ENCODE measurements around the gene NUP98. TPM values are rescaled to one million over a fixed set of nuclear protein-coding genes. Genes with fewer than 3 reads are reported as not detected.
A peak's percentile ranks its signal among the peaks of the same experiment; 100 is the strongest.
"Not testable (repeated sequence)": the region's sequence is repeated elsewhere in the genome, so short reads cannot be mapped to it uniquely, and the experiment has no call there.

The NUP98 gene
- total RNA-seq, 1 donor from 2014 or later, result 75.2 TPM

DNA sequence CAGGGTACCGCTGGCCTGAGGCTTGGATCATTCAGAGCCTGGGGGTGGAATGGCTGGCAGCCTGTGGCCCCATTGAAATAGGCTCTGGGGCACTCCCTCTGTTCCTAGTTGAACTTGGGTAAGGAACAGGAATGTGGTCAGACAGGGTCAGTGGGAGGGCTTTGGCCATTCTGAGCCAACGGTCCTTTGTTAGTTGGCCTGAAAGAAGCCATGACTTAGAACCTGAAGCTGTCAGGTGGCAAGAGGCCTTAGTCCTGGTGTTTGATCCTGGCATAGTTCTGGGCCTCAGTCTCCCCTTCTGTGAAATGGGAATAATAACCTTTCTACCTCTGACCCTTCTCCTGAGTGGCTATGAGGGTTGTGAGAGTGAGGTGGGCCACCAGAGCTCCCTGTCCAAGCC lies 19.3 kb upstream of the NUP98 start:
- Histone ChIP-seq H3K4me1 (ENCODE audit: control insufficient read depth in 3 of 3, insufficient read depth in 3 of 3, low read length in 3 of 3) (no peaks in the 10 kb centered on the region), H3K4me3 (ENCODE audit: low read length in 3 of 3) (no peak overlapping the region), H3K27me3 (ENCODE audit: control insufficient read depth in 3 of 3, insufficient read depth in 3 of 3, low read length in 3 of 3) (no peaks in the 10 kb centered on the region), H3K9me3 (ENCODE audit: control insufficient read depth in 3 of 3, low read length in 3 of 3) (no peaks in the 10 kb centered on the region), H3K36me3 (ENCODE audit: control insufficient read depth in 3 of 3, insufficient read depth in 3 of 3, low read length in 3 of 3) (peaks cover 0 to 2% (median 0%) of the 10 kb centered on the region in 3 donors), H3K27ac (ENCODE audit: low read depth, low read length) (no peak overlapping the region), H3K9ac (ENCODE audit: low read depth in 1 of 3, low read length in 3 of 3) (no peak overlapping the region)

DNA sequence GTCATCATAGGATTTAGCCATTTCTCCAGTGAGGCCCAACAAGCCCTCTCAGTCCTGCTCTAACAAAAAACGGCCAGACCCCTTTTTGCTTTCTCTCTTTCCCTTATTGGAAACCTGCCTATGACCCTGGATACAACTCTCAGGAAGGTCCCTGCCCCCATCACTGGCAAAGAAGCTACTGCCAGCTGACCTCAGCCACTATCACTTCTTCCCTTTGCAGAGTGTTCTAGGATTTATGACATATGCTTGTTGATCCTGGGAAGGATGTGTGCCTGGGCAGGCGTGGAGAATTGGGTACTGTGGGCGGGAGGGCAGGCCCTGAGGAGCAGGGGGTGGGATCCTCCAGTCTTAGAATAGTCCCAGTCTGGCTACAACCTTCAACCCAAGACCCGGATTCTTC lies 18.5 kb upstream of the NUP98 start:
- Histone ChIP-seq H3K36me3 (ENCODE audit: control insufficient read depth in 3 of 3, insufficient read depth in 3 of 3, low read length in 3 of 3) (peaks cover 0 to 2% (median 0%) of the 10 kb centered on the region in 3 donors), H3K9ac (ENCODE audit: low read depth in 1 of 3, low read length in 3 of 3) (no peak overlapping the region), H3K9me3 (ENCODE audit: control insufficient read depth in 3 of 3, low read length in 3 of 3) (no peaks in the 10 kb centered on the region), H3K4me1 (ENCODE audit: control insufficient read depth in 3 of 3, insufficient read depth in 3 of 3, low read length in 3 of 3) (peaks cover 0 to 5% (median 5%) of the 10 kb centered on the region in 3 donors), H3K4me3 (ENCODE audit: low read length in 3 of 3) (no peak overlapping the region), H3K27me3 (ENCODE audit: control insufficient read depth in 3 of 3, insufficient read depth in 3 of 3, low read length in 3 of 3) (no peaks in the 10 kb centered on the region), H3K27ac (ENCODE audit: low read depth, low read length) (no peak overlapping the region)

DNA sequence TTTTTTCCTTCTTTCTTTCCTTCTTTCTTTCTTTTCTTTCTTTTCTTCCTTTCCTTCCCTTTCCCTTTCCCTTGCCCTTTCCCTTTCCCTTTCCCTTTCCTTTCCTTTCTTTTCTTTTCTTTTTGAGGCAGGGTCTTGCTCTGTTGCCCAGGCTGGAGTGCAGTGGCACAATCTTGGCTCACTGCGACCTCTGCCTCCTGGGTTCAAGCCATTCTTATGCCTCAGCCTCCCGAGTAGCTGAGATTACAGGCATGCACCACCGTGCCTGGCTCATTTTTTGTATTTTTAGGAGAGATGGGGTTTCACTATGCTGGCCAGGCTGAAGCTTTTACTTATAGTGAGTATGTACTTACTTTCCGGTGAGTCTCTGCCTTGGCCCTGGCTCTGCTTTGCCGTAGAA lies 17.5 kb upstream of the NUP98 start:
- H3K36me3 ChIP-seq (ENCODE audit: control insufficient read depth in 3 of 3, insufficient read depth in 3 of 3, low read length in 3 of 3); H3K9ac ChIP-seq (ENCODE audit: low read depth in 1 of 3, low read length in 3 of 3); H3K4me3 ChIP-seq (ENCODE audit: low read length in 3 of 3); H3K27me3 ChIP-seq (ENCODE audit: control insufficient read depth in 3 of 3, insufficient read depth in 3 of 3, low read length in 3 of 3); H3K9me3 ChIP-seq (ENCODE audit: control insufficient read depth in 3 of 3, low read length in 3 of 3); H3K27ac ChIP-seq (ENCODE audit: low read depth, low read length): not testable (repeated sequence)
- H3K4me1 ChIP-seq (ENCODE audit: control insufficient read depth in 3 of 3, insufficient read depth in 3 of 3, low read length in 3 of 3), result peaks cover 4 to 15% (median 10%) of the 10 kb centered on the region in 3 donors

DNA sequence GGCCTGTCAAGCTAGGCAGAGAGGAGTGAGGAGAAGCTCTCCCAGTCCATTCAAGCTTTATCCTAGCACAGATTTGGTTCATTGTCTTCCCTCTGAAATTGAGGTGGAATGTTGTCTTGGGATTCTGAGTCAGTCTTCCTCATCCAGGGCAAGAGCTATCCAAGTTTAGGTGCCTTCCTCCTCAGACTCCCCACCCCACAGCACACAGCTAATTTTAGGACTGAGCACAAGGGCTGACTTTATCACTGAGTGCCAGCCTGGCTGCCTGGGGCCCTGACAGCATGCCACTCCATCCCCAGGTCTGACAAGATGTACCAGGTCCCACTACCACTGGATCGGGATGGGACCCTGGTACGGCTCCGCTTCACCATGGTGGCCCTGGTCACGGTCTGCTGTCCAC lies 13.6 kb upstream of the NUP98 start:
- H3K4me3 ChIP-seq (ENCODE audit: low read length in 3 of 3), result no peak overlapping the region
- no peaks in the 10 kb centered on the region for H3K9me3 ChIP-seq (ENCODE audit: control insufficient read depth in 3 of 3, low read length in 3 of 3)
- H3K9ac ChIP-seq (ENCODE audit: low read depth in 1 of 3, low read length in 3 of 3), result peak overlapping the region in 2 of 3 donors; percentile 38 to 45
- H3K27me3 ChIP-seq (ENCODE audit: control insufficient read depth in 3 of 3, insufficient read depth in 3 of 3, low read length in 3 of 3), result no peaks in the 10 kb centered on the region
- H3K36me3 ChIP-seq (ENCODE audit: control insufficient read depth in 3 of 3, insufficient read depth in 3 of 3, low read length in 3 of 3), result no peaks in the 10 kb centered on the region
- peaks cover 16 to 27% (median 18%) of the 10 kb centered on the region in 3 donors for H3K4me1 ChIP-seq (ENCODE audit: control insufficient read depth in 3 of 3, insufficient read depth in 3 of 3, low read length in 3 of 3)
- H3K27ac ChIP-seq (ENCODE audit: low read depth, low read length), result peak overlapping the region; percentile 8

DNA sequence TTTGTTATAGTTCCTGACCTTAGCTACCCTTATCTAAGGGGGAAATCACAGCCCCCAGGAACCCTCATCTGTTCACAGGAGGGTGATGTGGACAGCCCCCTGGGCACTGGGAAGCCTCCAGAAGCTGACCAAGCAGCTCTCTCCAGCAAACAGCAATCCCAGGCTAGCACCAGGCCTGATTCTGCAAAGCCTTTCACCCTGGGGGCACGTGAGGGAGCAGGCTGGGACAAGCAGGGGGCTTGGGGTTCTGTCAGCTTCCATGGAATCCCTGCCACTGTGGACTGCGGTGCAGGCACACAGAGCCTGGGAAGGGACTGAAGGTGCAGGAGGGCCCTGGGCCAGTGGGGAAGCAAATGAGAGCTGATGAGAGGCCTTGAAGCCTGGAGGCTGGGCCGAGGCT lies 13.1 kb upstream of the NUP98 start:
- H3K4me1 ChIP-seq (ENCODE audit: control insufficient read depth in 3 of 3, insufficient read depth in 3 of 3, low read length in 3 of 3), result peaks cover 16 to 27% (median 18%) of the 10 kb centered on the region in 3 donors
- H3K9ac ChIP-seq (ENCODE audit: low read depth in 1 of 3, low read length in 3 of 3), result peak overlapping the region in 2 of 3 donors; percentile 38 to 45
- H3K4me3 ChIP-seq (ENCODE audit: low read length in 3 of 3), result no peak overlapping the region
- H3K9me3 ChIP-seq (ENCODE audit: control insufficient read depth in 3 of 3, low read length in 3 of 3), result no peaks in the 10 kb centered on the region
- peak overlapping the region; percentile 8 for H3K27ac ChIP-seq (ENCODE audit: low read depth, low read length)
- no peaks in the 10 kb centered on the region for H3K36me3 ChIP-seq (ENCODE audit: control insufficient read depth in 3 of 3, insufficient read depth in 3 of 3, low read length in 3 of 3)
- no peaks in the 10 kb centered on the region for H3K27me3 ChIP-seq (ENCODE audit: control insufficient read depth in 3 of 3, insufficient read depth in 3 of 3, low read length in 3 of 3)

DNA sequence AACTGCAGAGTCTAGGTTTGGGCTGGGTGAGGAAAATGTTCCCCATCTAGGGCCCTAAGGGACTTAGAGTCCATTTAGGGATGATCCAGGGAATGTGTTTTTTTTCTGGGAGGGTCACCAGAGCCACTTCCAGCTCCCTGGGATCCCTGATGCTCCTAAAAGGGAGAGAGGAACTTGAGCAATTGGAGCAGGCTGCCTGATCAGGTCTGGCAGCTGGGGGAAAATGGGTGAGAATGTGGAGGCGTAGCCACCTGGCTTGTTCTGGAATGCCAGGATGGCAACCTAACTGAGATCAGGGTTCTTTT lies 12.2 kb upstream of the NUP98 start:
- Histone ChIP-seq H3K36me3 (ENCODE audit: control insufficient read depth in 3 of 3, insufficient read depth in 3 of 3, low read length in 3 of 3) (no peaks in the 10 kb centered on the region), H3K27me3 (ENCODE audit: control insufficient read depth in 3 of 3, insufficient read depth in 3 of 3, low read length in 3 of 3) (no peaks in the 10 kb centered on the region), H3K4me3 (ENCODE audit: low read length in 3 of 3) (no peak overlapping the region), H3K9ac (ENCODE audit: low read depth in 1 of 3, low read length in 3 of 3) (no peak overlapping the region), H3K9me3 (ENCODE audit: control insufficient read depth in 3 of 3, low read length in 3 of 3) (no peaks in the 10 kb centered on the region), H3K4me1 (ENCODE audit: control insufficient read depth in 3 of 3, insufficient read depth in 3 of 3, low read length in 3 of 3) (peaks cover 16 to 27% (median 18%) of the 10 kb centered on the region in 3 donors), H3K27ac (ENCODE audit: low read depth, low read length) (no peak overlapping the region)

DNA sequence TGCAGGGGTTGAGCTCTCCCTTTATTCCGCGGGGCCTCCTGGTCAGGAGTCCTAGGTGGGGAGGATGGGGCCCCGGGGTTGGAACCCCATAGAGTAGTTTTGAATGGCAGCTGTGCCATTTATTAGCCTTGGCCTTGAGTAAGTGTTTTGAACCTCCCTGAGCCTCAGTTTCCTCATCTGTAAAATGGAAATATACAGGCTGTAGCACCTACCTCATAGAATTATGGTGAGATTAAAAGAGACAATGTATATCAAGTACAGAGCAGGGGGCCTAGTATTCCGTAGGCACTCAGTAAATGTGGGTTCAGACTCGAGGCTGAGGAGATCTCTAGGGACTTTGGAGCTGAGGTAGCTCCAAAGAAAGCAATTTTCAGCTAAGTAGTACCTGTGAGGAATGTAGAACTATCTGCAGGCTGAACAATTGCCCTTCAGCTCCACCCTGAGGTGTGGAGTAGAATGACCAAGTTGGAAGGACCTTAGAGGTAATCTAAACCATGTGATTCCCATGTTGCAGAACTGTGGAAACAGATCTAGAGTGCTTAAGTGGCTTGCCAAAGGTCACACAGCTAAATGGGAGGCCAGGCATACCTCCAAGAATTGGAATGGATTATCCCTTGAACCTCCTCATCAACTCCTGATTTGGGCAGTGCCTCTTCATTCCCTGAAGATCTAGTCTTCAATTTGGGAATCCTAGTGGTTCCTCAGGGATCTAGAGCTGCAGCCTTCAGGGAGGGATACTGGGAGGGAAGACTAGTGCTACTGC lies 11.7 kb upstream of the NUP98 start:
- peak overlapping the region; percentile 76 to 87 (median 85) for H3K4me3 ChIP-seq (ENCODE audit: low read length in 3 of 3)
- H3K27ac ChIP-seq (ENCODE audit: low read depth, low read length), result no peak overlapping the region
- H3K36me3 ChIP-seq (ENCODE audit: control insufficient read depth in 3 of 3, insufficient read depth in 3 of 3, low read length in 3 of 3), result no peaks in the 10 kb centered on the region
- H3K9ac ChIP-seq (ENCODE audit: low read depth in 1 of 3, low read length in 3 of 3), result peak overlapping the region; percentile 78 to 83 (median 83)
- H3K4me1 ChIP-seq (ENCODE audit: control insufficient read depth in 3 of 3, insufficient read depth in 3 of 3, low read length in 3 of 3), result peaks cover 16 to 27% (median 18%) of the 10 kb centered on the region in 3 donors
- no peaks in the 10 kb centered on the region for H3K9me3 ChIP-seq (ENCODE audit: control insufficient read depth in 3 of 3, low read length in 3 of 3)
- no peaks in the 10 kb centered on the region for H3K27me3 ChIP-seq (ENCODE audit: control insufficient read depth in 3 of 3, insufficient read depth in 3 of 3, low read length in 3 of 3)

DNA sequence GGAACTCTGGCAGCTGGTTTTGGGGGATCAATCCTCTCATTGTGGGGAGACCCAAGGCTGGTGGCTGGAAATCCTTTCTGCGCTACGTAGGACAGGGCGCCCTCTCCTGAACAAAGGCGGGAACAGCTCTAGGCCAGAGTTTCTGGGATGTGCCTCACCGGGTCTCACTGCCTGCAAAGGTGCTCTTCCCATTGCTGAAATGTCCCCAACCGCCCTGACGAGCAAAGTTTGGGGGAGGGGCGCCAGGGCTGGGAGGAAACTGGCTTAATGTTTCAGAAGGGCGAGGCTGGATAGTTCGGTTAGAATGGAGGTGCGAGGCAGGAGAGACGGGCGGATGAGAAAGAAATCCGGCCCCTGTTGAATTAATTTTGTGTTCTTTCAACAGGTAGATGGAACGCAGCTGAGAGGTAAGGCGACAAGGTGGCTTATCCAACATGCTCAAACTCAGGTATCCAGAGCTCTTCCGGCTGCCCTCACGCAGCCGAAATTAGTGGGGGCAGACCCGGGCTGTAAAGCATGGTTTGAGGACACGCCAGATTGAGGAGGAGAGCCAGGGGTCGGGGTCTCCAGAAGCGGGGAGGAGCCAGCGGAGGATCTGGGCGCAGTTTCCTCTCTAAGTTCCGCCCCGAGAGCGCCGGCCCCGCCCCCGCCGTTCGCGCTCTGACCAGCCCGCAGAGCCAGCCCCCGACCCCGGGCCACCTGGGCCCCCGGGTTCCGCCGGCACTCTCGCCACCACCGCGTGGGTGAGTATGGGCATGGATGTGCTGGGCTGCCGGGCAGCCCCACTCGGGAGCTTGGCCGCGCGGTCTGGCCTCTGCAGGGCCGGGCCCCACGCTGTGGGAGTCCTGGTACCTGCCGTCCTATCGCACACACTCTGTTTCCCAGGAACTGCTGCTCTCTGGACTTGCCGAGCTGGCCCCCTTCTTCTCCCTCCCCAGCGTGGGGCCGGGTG lies 10.8 kb upstream of the NUP98 start, which contains the start of gene PGAP2:
PGAP2 (plus strand) TSS at position 652 of the 952 bp plus-strand sequence. CDS start 2,700 bp downstream, outside the sequence.
- H3K27ac ChIP-seq (ENCODE audit: low read depth, low read length), result no peak within 1 kb of the TSS
- no peaks in the 10 kb centered on the region for H3K36me3 ChIP-seq (ENCODE audit: control insufficient read depth in 3 of 3, insufficient read depth in 3 of 3, low read length in 3 of 3)
- peaks cover 16 to 27% (median 18%) of the 10 kb centered on the region in 3 donors for H3K4me1 ChIP-seq (ENCODE audit: control insufficient read depth in 3 of 3, insufficient read depth in 3 of 3, low read length in 3 of 3)
- peak within 1 kb of the TSS; percentile 78 to 83 (median 83) for H3K9ac ChIP-seq (ENCODE audit: low read depth in 1 of 3, low read length in 3 of 3)
- no peaks in the 10 kb centered on the region for H3K9me3 ChIP-seq (ENCODE audit: control insufficient read depth in 3 of 3, low read length in 3 of 3)
- H3K4me3 ChIP-seq (ENCODE audit: low read length in 3 of 3), result peak within 1 kb of the TSS; percentile 76 to 87 (median 85)
- no peaks in the 10 kb centered on the region for H3K27me3 ChIP-seq (ENCODE audit: control insufficient read depth in 3 of 3, insufficient read depth in 3 of 3, low read length in 3 of 3)

DNA sequence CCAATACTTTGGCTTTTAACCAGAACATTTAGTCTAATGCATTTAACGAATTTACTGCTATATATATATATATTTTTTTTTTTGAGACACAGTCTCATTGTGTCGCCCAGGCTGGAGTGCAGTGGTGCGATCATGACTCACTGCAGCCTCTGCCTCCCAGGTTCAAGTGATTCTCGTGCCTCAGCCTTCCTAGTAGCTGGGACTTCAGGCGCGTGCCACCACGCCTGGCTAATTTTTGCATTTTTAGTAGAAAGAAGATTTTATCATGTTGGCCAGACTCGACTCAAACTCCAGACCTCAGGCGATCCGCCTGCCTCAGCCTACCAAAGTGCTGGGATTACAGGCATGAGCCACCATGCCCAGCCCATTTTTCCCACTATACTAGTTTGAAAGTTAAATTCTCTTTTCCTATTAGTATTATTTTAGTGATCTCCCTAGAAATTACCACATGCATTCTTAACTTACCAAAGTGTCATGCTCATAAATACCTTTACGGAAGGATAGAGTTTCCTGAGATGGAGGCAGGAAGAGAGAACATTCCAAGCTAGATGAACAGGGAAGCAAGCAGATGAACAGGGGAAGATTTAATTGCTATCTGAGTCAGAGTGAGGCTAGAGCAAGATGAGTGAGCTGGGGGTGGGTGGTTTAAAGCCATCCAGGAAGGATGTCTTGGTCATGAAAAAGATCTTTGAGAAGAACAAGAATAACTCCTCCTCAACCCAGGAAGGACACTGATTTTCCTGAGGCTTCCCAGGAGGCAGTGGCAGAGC lies 6.6 kb upstream of the NUP98 start:
- no peak overlapping the region for H3K27ac ChIP-seq (ENCODE audit: low read depth, low read length)
- H3K36me3 ChIP-seq (ENCODE audit: control insufficient read depth in 3 of 3, insufficient read depth in 3 of 3, low read length in 3 of 3), result no peaks in the 10 kb centered on the region
- no peaks in the 10 kb centered on the region for H3K9me3 ChIP-seq (ENCODE audit: control insufficient read depth in 3 of 3, low read length in 3 of 3)
- H3K4me3 ChIP-seq (ENCODE audit: low read length in 3 of 3), result no peak overlapping the region
- peaks cover 4 to 7% (median 7%) of the 10 kb centered on the region in 3 donors for H3K4me1 ChIP-seq (ENCODE audit: control insufficient read depth in 3 of 3, insufficient read depth in 3 of 3, low read length in 3 of 3)
- H3K27me3 ChIP-seq (ENCODE audit: control insufficient read depth in 3 of 3, insufficient read depth in 3 of 3, low read length in 3 of 3), result no peaks in the 10 kb centered on the region
- no peak overlapping the region for H3K9ac ChIP-seq (ENCODE audit: low read depth in 1 of 3, low read length in 3 of 3)

Data from skeletal muscle tissue (tissue), 4 donors.